OCI-LY1 (cell line): ENCODE results near the gene SNPH.

Experiments
- H2AFZ ChIP-seq: fragments of 200-600 bp; sonication (generic), shearing (Covaris generic); 2 replicates; pipeline ENCODE4 v1.6.0; 2014; ENCODE audit warnings: antibody characterized with exemption, mild to moderate bottlenecking, low read length
- H3F3A ChIP-seq: fragments of 200-600 bp; sonication (generic), shearing (Covaris generic); 2 replicates; pipeline ENCODE4 v1.6.0; 2014; ENCODE audit warnings: mild to moderate bottlenecking, antibody characterized with exemption, low read length, moderate library complexity; ENCODE audit not compliant: insufficient read depth
- H3K27ac ChIP-seq: fragments of 200-600 bp; sonication (generic); 2 replicates; pipeline ENCODE4 v1.5.1; 2014; ENCODE audit warnings: low read length, mixed run types, mild to moderate bottlenecking, low read depth; ENCODE audit not compliant: poor library complexity, severe bottlenecking
- H3K27me3 ChIP-seq: fragments of 200-600 bp; sonication (generic); 2 replicates; pipeline ENCODE4 v1.6.0; 2014; ENCODE audit warnings: antibody characterized with exemption, mild to moderate bottlenecking, low read length, moderate library complexity; ENCODE audit not compliant: insufficient read depth
- H3K36me3 ChIP-seq: fragments of 200-600 bp; sonication (generic); 2 replicates; pipeline ENCODE4 v1.6.1; 2014; ENCODE audit warnings: mild to moderate bottlenecking, antibody characterized with exemption, low read length, moderate library complexity, mixed read lengths; ENCODE audit not compliant: insufficient read depth
- H3K4me1 ChIP-seq: fragments of 200-600 bp; sonication (generic); 2 replicates; pipeline ENCODE4 v1.5.1; 2014; ENCODE audit warnings: mild to moderate bottlenecking, low read length, moderate library complexity; ENCODE audit not compliant: insufficient read depth, severe bottlenecking
- H3K4me2 ChIP-seq: fragments of 200-600 bp; sonication (generic), shearing (Covaris generic); 2 replicates; pipeline ENCODE4 v1.6.1; 2014; ENCODE audit warnings: low read length
- H3K4me3 ChIP-seq: fragments of 200-600 bp; sonication (generic); 2 replicates; pipeline ENCODE4 v1.5.1; 2014; ENCODE audit warnings: low read length, low read depth, mild to moderate bottlenecking, mixed read lengths; ENCODE audit not compliant: poor library complexity, severe bottlenecking
- H3K79me2 ChIP-seq: fragments of 200-600 bp; shearing (Covaris generic); 2 replicates; pipeline ENCODE4 v1.6.1; 2016; ENCODE audit warnings: mixed run types, low read length, mixed read lengths; ENCODE audit not compliant: insufficient read depth
- H3K9ac ChIP-seq: fragments of 200-600 bp; sonication (generic), shearing (Covaris generic); 2 replicates; pipeline ENCODE4 v1.6.1; 2014; ENCODE audit warnings: mild to moderate bottlenecking, low read length, mixed read lengths
- H3K9me2 ChIP-seq: fragments of 200-600 bp; sonication (generic), shearing (Covaris generic); 2 replicates; pipeline ENCODE4 v1.6.1; 2014; ENCODE audit warnings: low read depth, mild to moderate bottlenecking, low read length, mixed read lengths
- H3K9me3 ChIP-seq: fragments of 200-600 bp; shearing (Covaris generic); 2 replicates; pipeline ENCODE4 v1.6.1; 2014; ENCODE audit warnings: low read length, mixed read lengths
- H4K20me1 ChIP-seq: fragments of 200-600 bp; sonication (generic), shearing (Covaris generic); 2 replicates; pipeline ENCODE4 v1.6.0; 2016; ENCODE audit warnings: mild to moderate bottlenecking, low read length; ENCODE audit not compliant: insufficient read depth
- EZH2 ChIP-seq: fragments of 200-600 bp; sonication (generic), shearing (Covaris generic); IDR thresholded peaks from 2 replicates; pipeline ENCODE4 v1.8.0; 2017; ENCODE audit warnings: borderline replicate concordance, mixed run types, mild to moderate bottlenecking, antibody characterized with exemption, low read length, moderate library complexity, mixed read lengths
- TF ChIP-seq, protein P1 (sequence below): fragments of 200-600 bp; sonication (generic), shearing (Covaris generic); IDR thresholded peaks from 2 replicates; pipeline ENCODE4 v1.5.1; 2017; ENCODE audit warnings: mild to moderate bottlenecking, antibody characterized with exemption, low read length, moderate library complexity, mixed read lengths

Gene SNPH

DNA sequence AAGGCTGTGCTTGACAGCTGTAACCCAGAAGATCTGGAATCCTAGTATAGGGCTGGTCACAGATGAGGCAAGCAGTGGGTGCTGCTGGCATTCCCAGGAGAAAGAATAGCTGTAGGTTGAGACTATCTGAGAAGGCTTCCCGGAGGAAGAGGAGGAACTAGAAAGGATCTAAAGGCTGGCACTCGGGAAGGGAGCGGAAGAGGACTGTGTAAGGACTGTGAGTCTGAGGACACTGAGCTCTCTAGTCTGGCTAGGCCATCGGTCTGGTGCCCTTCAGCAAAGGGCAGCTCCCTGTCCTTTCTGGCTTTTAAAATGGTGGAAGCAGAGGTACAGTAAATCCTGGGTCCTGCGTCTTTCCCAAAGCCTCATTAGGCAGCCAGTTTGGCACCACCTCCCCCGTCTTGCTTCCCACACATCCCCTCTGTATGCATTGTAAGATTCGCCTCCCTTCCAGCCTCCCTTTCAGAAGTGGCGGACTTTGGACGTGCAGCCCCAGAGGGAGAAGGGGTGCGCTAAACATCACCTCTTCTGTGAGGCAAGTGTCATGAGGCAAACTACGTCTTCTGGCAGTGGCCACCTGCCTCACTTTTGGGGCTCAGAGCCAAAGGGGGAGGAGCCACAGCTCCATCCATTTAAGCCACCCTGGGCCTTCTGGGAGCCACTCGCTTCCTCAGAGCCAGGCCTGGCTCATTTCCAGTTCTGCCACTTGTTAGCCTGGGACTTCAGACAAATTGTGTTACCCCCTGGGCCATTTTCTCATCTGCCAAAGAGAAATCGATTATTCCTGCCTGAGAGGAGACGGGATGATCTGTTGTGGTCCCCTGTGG, 8.6 kb downstream of the SNPH start:
- Histone ChIP-seq H3K27ac (no peak overlapping the region), H3K79me2 (no peaks in the 10 kb centered on the region), H3K4me3 (no peak overlapping the region), H2AFZ (no peak overlapping the region), H3K9me2 (no peaks in the 10 kb centered on the region), H3K4me2 (no peak overlapping the region), H3K36me3 (no peaks in the 10 kb centered on the region), H4K20me1 (no peaks in the 10 kb centered on the region), H3F3A (no peaks in the 10 kb centered on the region), H3K9ac (no peak overlapping the region), H3K9me3 (no peaks in the 10 kb centered on the region), H3K4me1 (no peaks in the 10 kb centered on the region), H3K27me3 (no peaks in the 10 kb centered on the region)
- no peak for TF ChIP-seq EZH2
- TF ChIP-seq, protein P1, sequence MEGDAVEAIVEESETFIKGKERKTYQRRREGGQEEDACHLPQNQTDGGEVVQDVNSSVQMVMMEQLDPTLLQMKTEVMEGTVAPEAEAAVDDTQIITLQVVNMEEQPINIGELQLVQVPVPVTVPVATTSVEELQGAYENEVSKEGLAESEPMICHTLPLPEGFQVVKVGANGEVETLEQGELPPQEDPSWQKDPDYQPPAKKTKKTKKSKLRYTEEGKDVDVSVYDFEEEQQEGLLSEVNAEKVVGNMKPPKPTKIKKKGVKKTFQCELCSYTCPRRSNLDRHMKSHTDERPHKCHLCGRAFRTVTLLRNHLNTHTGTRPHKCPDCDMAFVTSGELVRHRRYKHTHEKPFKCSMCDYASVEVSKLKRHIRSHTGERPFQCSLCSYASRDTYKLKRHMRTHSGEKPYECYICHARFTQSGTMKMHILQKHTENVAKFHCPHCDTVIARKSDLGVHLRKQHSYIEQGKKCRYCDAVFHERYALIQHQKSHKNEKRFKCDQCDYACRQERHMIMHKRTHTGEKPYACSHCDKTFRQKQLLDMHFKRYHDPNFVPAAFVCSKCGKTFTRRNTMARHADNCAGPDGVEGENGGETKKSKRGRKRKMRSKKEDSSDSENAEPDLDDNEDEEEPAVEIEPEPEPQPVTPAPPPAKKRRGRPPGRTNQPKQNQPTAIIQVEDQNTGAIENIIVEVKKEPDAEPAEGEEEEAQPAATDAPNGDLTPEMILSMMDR: no peak

DNA sequence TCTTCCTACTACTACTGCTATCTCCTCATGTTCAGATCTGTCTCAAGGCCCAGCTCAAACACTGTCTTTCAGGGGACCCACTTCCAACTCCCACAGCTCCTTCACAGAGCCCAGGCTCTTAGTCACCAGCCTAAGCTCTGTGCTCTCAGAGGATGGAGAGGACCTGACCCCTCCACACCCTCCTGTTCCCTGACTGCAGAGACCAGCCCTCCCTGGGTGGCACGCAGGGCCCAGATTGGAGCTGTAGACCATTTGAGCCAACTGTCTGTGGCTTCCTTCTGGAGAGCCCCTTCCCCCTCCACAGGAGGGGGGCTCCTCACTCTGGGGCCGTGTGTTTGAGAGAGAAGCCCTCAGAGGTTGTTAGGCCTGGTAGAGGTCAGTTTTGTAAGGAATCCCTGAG, 9.8 kb downstream of the SNPH start:
- Histone ChIP-seq H3K27ac (no peak overlapping the region), H4K20me1 (no peaks in the 10 kb centered on the region), H3K4me2 (no peak overlapping the region), H3K4me3 (no peak overlapping the region), H3K4me1 (no peaks in the 10 kb centered on the region), H3K9me3 (no peaks in the 10 kb centered on the region), H3K79me2 (no peaks in the 10 kb centered on the region), H3F3A (no peaks in the 10 kb centered on the region), H3K27me3 (no peaks in the 10 kb centered on the region), H3K36me3 (no peaks in the 10 kb centered on the region), H3K9me2 (no peaks in the 10 kb centered on the region), H3K9ac (no peak overlapping the region), H2AFZ (no peak overlapping the region)
- TF ChIP-seq EZH2: no peak
- TF ChIP-seq, protein P1: no peak

DNA sequence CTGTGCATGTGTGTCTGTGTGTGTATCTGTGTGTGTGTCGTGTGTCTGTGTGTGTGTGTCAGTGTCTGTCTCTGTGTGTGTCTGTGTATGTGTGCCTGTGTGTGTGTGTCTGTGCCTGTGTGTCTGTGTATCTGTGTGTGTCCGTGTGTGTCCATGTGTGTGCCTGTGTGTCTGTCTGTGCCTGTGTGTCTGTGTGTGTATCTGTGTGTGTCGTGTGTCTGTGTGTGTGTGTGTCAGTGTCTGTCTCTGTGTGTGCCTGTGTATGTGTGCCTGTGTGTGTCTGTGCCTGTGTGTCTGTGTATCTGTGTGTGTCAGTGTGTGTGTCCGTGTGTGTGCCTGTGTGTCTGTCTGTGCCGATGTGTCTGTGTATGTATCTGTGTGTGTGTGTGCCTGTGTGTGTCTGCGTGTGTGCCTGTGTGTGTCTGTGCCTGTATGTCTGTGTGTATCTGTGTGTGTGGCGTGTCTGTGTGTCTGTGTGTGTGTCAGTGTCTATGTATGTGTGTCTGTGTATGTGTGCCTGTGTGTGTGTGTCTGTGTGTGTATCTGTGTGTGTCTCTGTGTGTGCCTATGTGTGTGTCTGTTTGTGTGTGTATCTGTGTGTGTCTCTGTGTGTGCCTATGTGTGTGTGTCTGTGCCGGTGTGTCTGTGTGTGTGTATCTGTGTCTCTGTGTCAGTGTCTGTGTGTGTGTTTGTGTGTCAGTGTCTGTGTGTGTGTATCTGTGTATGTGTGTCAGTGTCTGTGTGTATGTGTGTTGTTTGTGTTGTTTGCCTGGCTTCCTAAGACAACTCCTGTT, 11.6 kb downstream of the SNPH start:
- Histone ChIP-seq H3F3A (no peaks in the 10 kb centered on the region), H2AFZ (no peak overlapping the region), H3K27me3 (no peaks in the 10 kb centered on the region), H3K4me2 (no peak overlapping the region), H3K9ac (no peak overlapping the region), H3K4me3 (no peak overlapping the region), H4K20me1 (no peaks in the 10 kb centered on the region), H3K9me2 (no peaks in the 10 kb centered on the region), H3K27ac (no peak overlapping the region), H3K4me1 (no peaks in the 10 kb centered on the region), H3K9me3 (no peaks in the 10 kb centered on the region), H3K36me3 (no peaks in the 10 kb centered on the region), H3K79me2 (no peaks in the 10 kb centered on the region)
- TF ChIP-seq, protein P1: no peak
- no peak for TF ChIP-seq EZH2
